ENCODE results near the gene NUFIP1. TPM values are rescaled to one million over a fixed set of nuclear protein-coding genes. Genes with fewer than 3 reads are reported as not detected.
"Not testable (repeated sequence)": the region's sequence is repeated elsewhere in the genome, so short reads cannot be mapped to it uniquely, and the experiment has no call there.

The NUFIP1 gene
- total and polyA plus RNA-seq, 8 donors = 1.3 to 4.4 (median 2.4) TPM; not detected in 2

GRCh38 chr13:45021250-45021649, 32.0 kb upstream of the NUFIP1 start:
- Histone ChIP-seq H3K27me3 (no peaks in the 10 kb centered on the region), H3K36me3 (peaks cover 8 to 85% (median 82%) of the 10 kb centered on the region in 4 donors), H3K4me3 (no peak overlapping the region), H3K4me1 (no peaks in the 10 kb centered on the region), H3K9me3 (no peaks in the 10 kb centered on the region), H3K27ac (no peak overlapping the region)
- no peak for DNase-seq
- intact Hi-C loops (cut with DNase I; ENCODE audit: low total_unique reads) = no loop called here
- WGBS, 5 donors = 79 to 86% (median 84%) methylated on average over 3 of the region's 3 CpGs
- TF ChIP-seq EP300 (IDR thresholded peaks at IDR 0.05) (no peak), POLR2A (IDR thresholded peaks at IDR 0.05) (no peak), POLR2AphosphoS5 (IDR thresholded peaks at IDR 0.05) (no peak), CTCF (IDR thresholded peaks at IDR 0.05) (no peak)

GRCh38 chr13:45019981-45020380, 30.7 kb upstream of the NUFIP1 start:
- H3K4me1 ChIP-seq; H3K4me3 ChIP-seq; intact Hi-C loops (cut with DNase I; ENCODE audit: low total_unique reads); H3K27ac ChIP-seq; DNase-seq; H3K9me3 ChIP-seq; H3K27me3 ChIP-seq: not testable (repeated sequence)
- peaks cover 8 to 87% (median 85%) of the 10 kb centered on the region in 4 donors for H3K36me3 ChIP-seq
- WGBS, 5 donors = 87 to 94% (median 92%) methylated on average over 7 of the region's 7 CpGs

- H3K9me3 ChIP-seq = no peaks in the 10 kb centered on the region
- H3K27me3 ChIP-seq = no peaks in the 10 kb centered on the region
- TF ChIP-seq POLR2AphosphoS5 (IDR thresholded peaks at IDR 0.05) (no peak), EP300 (IDR thresholded peaks at IDR 0.05) (no peak), POLR2A (IDR thresholded peaks at IDR 0.05) (no peak), CTCF (IDR thresholded peaks at IDR 0.05) (no peak)
- no peak for DNase-seq
- peaks cover 4 to 85% (median 83%) of the 10 kb centered on the region in 4 donors for H3K36me3 ChIP-seq
- H3K4me3 ChIP-seq = no peak overlapping the region
- WGBS, 5 donors = 95 to 99% (median 97%) methylated on average over 3 of the region's 3 CpGs
- H3K4me1 ChIP-seq = no peaks in the 10 kb centered on the region
- intact Hi-C loops (cut with DNase I; ENCODE audit: low total_unique reads) = no loop called here
- no peak overlapping the region for H3K27ac ChIP-seq
Measured at GRCh38 chr13:45016792-45017425, 27.6 kb upstream of the NUFIP1 start.

DNA sequence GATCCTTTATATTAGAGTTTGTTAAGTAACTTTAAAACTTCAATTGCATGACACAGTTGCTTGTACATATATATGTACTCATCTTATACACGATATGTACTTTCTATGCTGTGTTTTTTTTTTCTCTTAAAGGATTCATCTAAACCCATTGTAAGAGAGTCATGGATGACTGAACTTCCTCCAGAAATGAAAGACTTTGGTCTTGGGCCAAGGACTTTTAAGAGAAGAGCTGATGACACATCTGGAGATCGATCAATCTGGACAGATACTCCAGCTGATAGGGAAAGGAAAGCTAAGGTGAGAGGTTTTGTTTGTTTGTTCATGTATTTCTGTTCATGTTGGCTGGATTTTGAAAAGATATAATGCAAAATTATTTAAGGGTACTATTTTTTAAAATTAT, 26.0 kb upstream of the NUFIP1 start:
- intact Hi-C loops (cut with DNase I; ENCODE audit: low total_unique reads) = no loop called here
- Histone ChIP-seq H3K4me3 (no peak overlapping the region), H3K9me3 (no peaks in the 10 kb centered on the region), H3K4me1 (no peaks in the 10 kb centered on the region), H3K36me3 (peaks cover 2 to 85% (median 84%) of the 10 kb centered on the region in 4 donors), H3K27ac (no peak overlapping the region), H3K27me3 (no peaks in the 10 kb centered on the region)
- 86 to 96% (median 88%) methylated on average over 2 of the region's 2 CpGs for WGBS, 5 donors
- TF ChIP-seq POLR2A (IDR thresholded peaks at IDR 0.05) (no peak), CTCF (IDR thresholded peaks at IDR 0.05) (no peak), POLR2AphosphoS5 (IDR thresholded peaks at IDR 0.05) (no peak), EP300 (IDR thresholded peaks at IDR 0.05) (no peak)
- no peak for DNase-seq

GRCh38 chr13:45011198-45011597, 21.9 kb upstream of the NUFIP1 start:
- no peak for DNase-seq
- Histone ChIP-seq H3K27ac (no peak overlapping the region), H3K9me3 (no peaks in the 10 kb centered on the region), H3K4me3 (no peak overlapping the region), H3K4me1 (no peaks in the 10 kb centered on the region), H3K36me3 (peaks cover 6 to 95% (median 93%) of the 10 kb centered on the region in 4 donors), H3K27me3 (no peaks in the 10 kb centered on the region)
- WGBS, 5 donors = 92 to 95% (median 94%) methylated on average over 6 of the region's 6 CpGs
- no peak for TF ChIP-seq EP300 (IDR thresholded peaks at IDR 0.05)
- TF ChIP-seq CTCF (IDR thresholded peaks at IDR 0.05) = no peak
- TF ChIP-seq POLR2A (IDR thresholded peaks at IDR 0.05) = no peak
- no peak for TF ChIP-seq POLR2AphosphoS5 (IDR thresholded peaks at IDR 0.05)
- intact Hi-C loops (cut with DNase I; ENCODE audit: low total_unique reads) = no loop called here

Measured in stomach (tissue), 9 donors.